GM12891 (cell line): ENCODE results near the gene FAM210A.

ENCODE experiments used
- POLR2A ChIP-seq: IDR thresholded peaks from 2 replicates; pipeline ENCODE4 v1.6.1; 2011; ENCODE audit warnings: low read depth, low read length, control low read depth
- POLR2AphosphoS5 ChIP-seq: IDR thresholded peaks from 2 replicates; pipeline ENCODE4 v1.6.1; 2011; ENCODE audit warnings: low read depth, low read length, control low read depth

GRCh38 chr18:13720123-13720522 is 6.2 kb downstream of the FAM210A start:
- TF ChIP-seq POLR2AphosphoS5: no peak
- no peak for TF ChIP-seq POLR2A
